HG02642 (cell line): Measurements from ENCODE around the gene ST8SIA4.
"Not testable (repeated sequence)": the region's sequence is repeated elsewhere in the genome, so short reads cannot be mapped to it uniquely, and the experiment has no call there.

Experiments
- ATAC-seq: cut with Tn5 transposase; IDR thresholded peaks from one replicate; pipeline ENCODE4 v1.9.1; 2021; ENCODE audit warnings: mild to moderate bottlenecking; ENCODE audit not compliant: unreplicated experiment, poor library complexity

ST8SIA4 gene

GRCh38 chr5:100789694-100790093, 113.4 kb downstream of the ST8SIA4 start:
- ATAC-seq = no peak

DNA sequence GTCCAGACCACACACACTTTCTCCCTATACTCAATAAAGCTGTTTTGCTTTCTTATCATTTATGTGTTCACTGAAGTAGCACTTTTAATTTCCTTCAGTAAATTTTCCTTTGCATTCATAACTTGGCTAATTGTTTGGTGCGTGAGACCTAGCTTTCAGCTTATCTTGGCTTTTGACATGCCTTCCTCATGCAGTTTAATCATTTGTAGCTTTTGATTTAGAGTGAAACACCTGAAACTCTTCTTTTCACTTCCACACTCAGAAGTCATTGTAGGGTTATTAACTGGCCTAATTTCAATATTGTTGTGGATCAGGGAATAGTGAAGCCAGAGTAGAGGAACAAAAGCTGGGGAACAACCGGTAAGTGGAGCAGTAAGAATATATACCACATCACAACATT, 114.7 kb downstream of the ST8SIA4 start:
- peak; percentile 34 for ATAC-seq

- ATAC-seq = peak; percentile 74
These were observed 115.4 kb downstream of the ST8SIA4 start for GRCh38 chr5:100787648-100788047.

DNA sequence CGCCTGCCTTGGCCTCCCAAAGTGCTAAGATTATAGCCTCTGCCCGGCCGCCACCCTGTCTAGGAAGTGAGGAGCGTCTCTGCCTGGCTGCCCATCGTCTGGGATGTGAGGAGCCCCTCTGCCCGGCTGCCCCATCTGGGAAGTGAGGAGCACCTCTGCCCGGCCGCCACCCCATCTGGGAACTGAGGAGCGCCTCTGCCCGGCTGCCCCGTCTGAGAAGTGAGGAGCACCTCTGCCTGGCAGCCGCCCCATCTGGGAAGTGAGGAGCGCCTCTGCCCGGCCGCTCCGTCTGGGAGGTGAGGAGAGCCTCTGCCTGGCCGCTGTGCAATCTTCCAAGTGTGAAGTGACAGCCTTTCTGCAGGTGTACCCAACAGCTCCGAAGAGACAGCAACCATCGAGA, 117.5 kb downstream of the ST8SIA4 start:
- not testable (repeated sequence) for ATAC-seq

DNA sequence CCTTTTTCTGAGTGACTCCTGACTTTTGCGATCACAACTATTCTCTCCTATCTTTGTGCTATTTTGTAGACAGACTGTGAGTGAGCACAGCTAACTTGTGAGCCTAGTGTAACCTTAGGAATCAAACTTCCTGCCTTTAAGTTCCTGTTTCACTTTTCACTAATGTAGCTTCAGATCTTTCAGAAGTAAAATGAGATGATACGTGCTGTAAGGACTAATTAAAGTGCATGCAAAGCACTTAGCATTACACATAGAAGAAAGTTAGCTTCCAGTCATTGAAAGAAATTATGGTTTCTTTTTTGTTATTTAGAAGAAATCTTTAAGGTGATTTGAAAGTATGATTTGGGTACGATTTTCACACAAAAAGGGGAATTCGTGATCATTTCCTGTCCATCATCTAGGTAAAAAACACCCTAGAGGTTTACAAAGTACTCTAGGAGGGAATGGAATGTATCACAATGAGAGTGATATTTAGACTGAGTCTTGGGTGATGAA, 122.7 kb downstream of the ST8SIA4 start:
- ATAC-seq = peak; percentile 84

GRCh38 chr5:100779669-100780375, 123.3 kb downstream of the ST8SIA4 start:
- ATAC-seq = peak; percentile 40

DNA sequence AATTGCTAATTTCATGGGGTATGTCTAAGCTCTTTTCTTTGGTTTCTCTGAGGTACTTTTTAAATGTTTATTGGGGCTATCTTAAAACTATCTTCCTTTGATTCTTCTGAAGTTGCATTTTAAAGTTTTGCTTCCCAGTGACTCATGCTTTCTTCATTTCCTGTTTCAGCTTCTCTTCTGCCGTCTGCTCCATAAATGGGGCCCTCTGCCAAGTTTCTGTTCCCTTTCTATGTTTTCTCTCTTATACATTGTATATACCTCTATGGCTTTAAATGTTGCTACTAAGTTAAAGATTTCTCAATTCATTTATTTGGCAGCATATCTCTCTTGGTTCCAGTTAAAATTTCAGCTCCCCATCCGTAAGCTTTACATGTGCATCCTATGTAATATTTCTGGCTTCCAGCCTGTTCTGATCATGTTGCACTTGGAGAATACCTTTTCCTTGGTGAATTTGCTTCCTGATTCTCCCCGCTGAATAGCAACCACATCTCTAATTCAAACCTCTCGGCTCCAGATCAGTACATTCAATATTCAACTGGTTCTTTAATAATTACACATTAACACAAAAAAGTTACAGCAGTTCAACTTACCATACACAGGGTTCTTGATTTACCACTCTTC, 125.3 kb downstream of the ST8SIA4 start:
- peak; percentile 73 for ATAC-seq

DNA sequence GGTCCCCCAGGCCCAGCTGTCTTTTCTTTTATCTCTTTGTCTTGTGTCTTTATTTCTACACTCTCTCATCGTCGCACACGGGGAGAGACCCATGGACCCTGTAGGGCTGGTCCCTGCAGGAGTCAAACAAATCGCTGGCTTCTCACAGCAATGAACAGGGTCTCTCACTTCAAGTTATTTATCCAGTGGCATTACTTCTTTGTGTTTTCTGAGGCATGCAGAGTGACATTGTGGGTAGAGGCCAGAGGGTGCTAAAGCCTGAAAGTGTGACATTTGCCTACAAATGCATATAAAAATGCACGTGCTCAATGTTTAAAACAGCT, 127.6 kb downstream of the ST8SIA4 start:
- ATAC-seq = no peak

DNA sequence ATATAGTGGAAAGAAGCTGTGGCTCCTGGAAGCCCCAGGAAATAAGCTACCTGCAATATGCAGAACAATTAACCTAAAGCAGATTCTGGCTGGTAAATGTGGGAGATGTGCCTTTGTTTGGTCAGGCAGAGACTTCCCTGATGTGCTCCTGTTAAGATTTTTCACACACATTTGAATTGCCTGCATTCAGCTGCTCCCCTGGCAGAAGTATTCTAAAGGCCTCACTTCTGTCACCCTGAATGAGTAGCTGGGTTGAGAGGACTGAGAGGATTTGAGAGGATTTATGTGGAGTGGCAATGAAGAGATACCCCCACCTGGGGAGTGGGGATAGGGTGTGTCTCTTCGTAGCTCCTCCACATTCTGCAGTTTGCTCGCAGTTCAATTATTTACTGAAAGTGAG, 130.5 kb downstream of the ST8SIA4 start:
- ATAC-seq = no peak

- no peak for ATAC-seq
These were observed 131.1 kb downstream of the ST8SIA4 start for GRCh38 chr5:100772006-100772405.

DNA sequence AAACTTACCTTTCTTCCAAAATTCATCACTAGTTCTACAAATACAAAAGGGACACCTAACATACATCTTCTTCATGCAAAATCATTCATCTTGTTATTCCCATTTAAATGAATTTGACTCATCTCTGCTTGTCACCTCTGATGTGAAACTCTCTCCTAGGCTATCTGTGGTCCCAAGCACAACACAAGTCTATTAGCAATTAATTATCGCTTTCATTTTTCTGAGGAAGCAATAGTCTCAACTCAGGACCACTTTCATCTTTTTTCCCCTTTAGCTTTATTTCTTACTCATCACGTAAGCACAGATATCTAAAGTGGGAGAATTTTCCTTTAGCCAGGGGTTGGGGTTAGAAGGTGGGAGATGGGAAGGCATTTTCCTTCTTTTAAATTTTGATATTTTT, 131.9 kb downstream of the ST8SIA4 start:
- ATAC-seq = no peak

- ATAC-seq = no peak
These were observed 134.9 kb downstream of the ST8SIA4 start for GRCh38 chr5:100768221-100768620.

DNA sequence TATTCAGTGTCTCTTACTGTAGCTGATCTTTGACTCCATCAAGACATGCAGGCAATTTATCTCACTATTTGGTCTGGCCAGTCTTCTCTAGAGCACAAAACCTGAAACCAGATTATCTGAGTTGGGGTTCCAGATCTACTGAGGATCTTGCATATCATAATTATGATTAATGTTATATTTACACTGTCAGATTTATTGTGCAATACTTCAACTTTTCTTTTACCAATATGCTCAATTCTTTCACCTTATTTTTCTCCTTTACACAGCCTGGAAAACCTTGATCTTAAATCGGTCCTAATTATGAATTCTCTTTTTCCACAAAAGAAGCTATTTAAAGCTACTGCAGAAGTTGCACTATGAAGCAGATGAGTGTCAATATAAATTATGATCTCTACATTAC, 140.1 kb downstream of the ST8SIA4 start:
- ATAC-seq = no peak

GRCh38 chr5:100762108-100762507, 141.0 kb downstream of the ST8SIA4 start:
- ATAC-seq = no peak

- ATAC-seq = no peak
These were observed 141.9 kb downstream of the ST8SIA4 start for GRCh38 chr5:100761192-100761591.

- ATAC-seq = no peak
These were observed 142.4 kb downstream of the ST8SIA4 start for GRCh38 chr5:100760688-100761087.

DNA sequence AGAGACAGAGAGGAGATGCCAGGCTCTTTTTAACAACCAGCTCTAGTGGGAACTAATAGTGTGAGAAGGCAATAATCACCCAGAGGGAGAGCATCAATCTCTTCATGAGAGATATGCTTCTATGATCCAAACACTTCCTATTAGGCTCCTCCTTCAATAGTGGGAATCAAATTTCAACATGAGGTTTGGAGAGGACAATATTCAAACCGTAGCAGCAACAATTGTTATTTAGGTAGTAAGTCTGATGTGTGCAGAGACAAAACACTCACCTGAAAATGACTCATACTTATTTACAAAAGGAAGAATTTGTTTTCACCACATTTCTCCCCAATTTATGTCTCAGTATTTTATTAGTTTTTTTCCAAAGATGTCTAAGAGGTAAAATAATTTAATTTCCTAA, 144.3 kb downstream of the ST8SIA4 start:
- ATAC-seq = no peak

DNA sequence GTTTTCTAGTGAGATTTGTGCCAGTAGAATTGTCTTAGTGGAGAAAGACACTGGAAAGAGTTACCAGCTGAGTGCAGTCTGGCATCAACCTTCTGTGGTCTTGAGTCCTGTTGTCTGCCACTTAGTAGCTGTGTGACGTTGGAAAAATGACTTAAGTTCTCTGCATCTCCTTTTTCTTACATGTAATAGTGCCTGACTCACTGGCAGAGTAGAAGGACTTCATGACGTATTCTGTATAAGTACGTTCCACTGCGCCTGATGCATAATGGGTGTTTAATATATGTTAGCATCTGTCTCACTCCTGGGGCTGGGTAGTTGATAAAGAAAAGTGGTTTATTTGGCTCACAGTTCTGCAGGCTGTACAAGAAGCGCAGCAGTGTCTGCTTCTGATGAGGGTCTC, 144.8 kb downstream of the ST8SIA4 start:
- ATAC-seq = no peak

- no peak for ATAC-seq
These were observed 145.5 kb downstream of the ST8SIA4 start for GRCh38 chr5:100757618-100758017.
